NCI-H2107 treated with DMSO at 0.1 percent for 48 hours (cell line): Measurements from ENCODE around the gene ETFA.

Experiments used
- DNase-seq: peaks from one replicate; lab custom pipeline; 2025; ENCODE audit not compliant: unreplicated experiment; lab: John Stamatoyannopoulos, UW

ETFA gene

DNA sequence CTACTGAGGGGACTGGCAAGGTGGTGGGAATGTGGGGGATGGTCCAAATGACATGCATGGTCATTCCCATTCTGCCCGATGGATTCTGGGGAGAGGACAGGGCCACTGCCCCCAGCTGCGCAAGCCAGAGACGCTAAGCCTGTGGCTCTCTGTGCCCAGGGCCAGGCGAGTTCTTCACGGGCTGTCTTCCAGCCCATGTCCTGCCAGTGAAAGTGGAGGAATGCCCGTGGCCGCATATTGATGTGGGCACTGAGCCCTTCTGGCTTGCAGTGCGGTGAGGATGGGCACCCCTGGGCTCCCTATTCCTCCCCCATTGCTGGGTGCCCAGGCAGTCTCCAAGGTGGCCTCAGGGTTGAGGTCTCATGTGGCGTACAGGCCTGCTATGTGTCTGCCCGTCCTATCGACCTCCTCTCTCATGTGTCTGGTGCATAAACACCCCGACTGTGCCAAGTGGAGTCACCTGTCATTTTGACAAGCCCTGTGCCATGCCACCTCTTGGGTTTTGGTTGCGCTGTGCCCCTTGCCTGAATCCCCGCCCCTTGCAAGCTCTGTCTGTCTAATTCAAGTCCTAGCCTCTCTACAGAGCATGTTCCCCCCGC is 134.7 kb downstream of the ETFA start:
- no peak for DNase-seq

DNA sequence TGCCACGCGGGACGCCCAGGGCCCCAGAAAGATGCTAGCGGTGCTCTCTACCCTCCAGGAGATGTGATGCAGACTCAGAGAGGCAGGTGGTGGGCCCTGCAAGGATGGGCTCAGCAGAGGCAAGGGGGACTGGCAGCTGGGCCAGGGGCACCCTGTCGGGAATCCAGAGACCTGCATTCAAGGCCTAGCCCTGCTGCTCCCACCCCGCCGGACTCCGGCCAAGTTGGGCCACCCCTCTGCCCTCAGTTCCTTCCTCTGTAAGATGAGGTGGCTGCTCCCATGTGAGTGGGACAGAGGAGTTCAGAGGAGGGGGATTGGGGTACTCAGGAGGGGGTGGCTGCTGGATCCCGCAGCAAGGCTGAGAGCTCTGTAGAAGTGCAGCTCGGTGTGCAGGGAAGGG is 135.2 kb downstream of the ETFA start:
- no peak for DNase-seq

DNA sequence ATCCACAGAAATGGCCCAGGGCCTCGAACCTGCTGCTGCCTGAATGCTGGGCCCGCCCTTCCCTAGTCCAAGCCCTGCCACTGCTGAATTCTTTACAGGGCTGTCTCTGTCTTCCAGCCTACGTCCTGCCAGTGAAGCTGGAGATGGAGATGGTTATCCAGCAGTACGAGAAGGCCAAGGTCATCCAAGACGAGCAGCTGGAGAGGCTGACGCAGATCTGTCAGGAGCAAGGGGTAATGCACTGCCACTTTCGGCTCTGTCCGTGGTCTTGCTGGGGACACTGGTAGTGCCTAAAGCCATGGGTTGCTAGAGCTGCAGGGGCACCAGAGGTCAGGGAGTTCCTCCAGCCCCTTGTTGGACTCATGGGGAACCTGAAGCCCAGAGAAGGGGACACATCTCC is 135.8 kb downstream of the ETFA start:
- DNase-seq: no peak

DNA sequence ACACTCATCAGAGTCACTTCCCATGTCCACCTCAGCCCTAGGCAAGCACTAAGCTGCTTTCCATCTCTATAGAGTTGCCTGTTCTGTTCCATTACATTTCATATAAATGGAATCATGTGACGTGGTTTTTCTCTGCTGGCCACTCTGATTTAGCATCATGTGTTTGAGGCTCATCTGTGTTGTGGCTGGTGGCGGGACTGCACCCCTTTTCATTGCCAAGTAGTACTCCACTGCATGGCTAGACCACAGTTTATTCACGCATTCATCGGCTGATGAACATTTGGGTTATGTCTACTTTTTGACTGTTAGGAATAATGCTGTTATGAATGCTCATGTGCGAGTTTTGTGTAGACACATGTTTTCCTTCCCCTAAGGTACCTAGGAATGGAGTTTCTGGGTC is 136.6 kb downstream of the ETFA start:
- DNase-seq: no peak

DNA sequence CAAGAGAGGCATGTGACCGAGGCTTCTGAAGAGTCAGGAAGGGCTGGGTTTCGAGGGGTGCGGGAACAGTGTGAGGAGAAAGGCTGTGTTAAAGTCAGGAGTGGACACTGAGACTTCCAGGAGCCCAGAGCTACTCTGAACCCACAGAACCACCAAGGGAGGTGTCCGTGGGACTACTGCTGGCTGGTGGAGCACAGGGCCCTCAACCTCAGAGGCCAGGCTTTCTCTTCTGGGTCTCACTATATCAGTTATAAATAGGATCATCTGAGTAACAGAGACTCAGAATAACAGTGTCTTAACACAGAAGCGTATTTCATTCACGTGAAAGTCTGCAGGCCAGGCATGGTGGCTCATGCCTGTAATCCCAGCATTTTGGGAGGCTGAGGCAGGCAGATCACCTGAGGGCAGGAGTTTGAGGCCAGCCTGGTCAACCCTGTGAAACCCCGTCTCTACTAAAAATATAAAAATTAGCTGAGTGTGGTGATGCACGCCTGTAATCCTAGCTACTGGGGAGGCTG is 137.9 kb downstream of the ETFA start:
- no peak for DNase-seq

DNA sequence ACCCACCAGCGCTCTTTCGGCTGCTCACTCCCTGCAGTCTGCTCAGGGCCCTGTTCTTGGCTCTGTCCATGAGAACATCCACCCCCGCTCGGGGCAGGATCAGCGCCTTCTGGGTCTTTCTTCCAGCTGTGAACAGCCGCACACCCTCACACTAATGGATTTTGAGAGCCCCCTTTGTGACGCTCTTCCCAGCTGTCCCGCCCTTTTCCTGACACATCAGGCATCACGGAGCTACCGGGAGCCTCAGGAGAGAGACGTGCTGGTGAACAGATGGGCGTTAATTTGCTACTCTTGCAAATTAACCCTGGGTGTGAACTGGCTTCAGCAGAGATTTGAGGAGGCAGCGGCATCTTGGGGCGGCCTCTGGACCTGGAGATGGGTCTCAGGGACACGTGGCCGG is 138.5 kb downstream of the ETFA start:
- no peak for DNase-seq

GRCh38 chr15:76169911-76170800 is 141.1 kb downstream of the ETFA start:
- DNase-seq: no peak

DNA sequence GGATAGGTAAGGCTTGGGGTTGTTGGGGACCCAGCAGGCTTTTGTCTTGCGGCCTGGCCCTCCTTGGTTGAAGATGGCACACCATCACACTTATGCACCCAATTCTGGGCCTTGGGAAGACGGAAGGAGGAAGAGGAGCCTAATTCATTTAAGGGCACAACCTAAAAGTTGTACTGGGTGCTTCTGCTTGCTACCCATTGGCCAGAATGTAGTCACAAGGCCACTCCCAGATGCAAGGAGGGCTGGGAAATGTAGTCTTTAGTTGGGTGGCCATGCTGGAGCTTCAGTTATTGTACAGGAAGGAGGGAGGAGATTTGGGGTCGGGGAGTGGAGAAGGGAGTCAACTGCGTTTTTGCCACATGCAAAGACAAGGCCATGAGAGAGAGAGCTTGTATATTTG is 142.3 kb downstream of the ETFA start:
- DNase-seq: no peak

DNA sequence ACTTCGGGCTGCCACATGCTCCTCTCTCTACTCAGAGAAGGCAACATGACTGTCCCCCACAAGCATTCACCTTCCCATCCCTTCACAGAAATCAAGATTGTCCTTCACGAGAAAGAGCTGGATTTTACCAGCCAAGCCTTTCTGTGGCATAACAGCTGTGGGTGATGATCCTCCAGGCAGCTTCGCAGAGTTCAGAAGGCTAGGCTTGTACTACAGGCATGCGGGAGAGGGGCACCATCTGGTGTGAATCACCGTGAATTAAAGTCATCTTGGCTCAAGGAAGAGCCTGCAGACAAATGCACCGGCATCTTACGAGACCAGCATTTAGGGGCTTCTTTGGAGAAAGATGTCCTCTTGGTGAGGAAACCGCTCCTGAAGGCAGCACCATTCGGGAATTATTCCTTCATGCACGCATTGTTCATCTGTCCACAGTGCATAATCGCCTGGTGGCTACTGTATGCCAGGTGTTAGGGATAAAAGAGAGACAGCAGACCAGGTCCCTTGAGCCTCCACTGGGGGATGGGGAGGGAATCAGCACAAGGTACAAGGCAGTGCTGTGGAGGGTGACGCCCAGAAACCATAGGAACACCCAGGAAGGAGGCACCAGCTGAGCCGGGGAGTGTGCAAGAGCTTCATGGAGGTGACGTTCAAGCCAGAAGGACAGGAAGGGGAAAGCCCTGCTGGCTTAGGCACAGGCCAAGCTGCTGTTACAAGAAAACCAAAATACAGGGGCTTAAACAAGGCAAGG is 142.9 kb downstream of the ETFA start:
- no peak for DNase-seq

DNA sequence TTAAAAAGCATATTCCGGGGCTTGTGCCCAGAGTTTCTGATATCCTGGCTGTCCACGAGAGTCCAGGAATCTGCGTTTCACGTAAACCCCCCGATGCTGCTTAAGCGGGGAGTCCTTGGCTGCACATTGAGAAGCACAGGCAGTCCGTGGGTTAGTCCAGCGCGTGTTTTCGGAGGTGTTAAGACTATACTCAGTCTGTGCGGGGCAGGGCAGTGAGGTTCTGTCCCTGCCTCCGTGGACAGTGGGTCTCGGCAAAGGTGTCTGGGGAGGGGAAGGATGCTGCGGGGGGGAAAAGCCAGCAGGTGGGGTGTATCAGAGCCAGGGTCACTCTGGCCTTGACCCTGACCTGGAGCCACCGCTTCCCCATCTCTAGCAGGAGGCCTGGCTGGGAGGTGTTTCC is 145.3 kb downstream of the ETFA start:
- DNase-seq: no peak
